ENCODE results near the gene TAGLN.
A peak's percentile ranks its signal among the peaks of the same experiment; 100 is the strongest.

Gene TAGLN

DNA sequence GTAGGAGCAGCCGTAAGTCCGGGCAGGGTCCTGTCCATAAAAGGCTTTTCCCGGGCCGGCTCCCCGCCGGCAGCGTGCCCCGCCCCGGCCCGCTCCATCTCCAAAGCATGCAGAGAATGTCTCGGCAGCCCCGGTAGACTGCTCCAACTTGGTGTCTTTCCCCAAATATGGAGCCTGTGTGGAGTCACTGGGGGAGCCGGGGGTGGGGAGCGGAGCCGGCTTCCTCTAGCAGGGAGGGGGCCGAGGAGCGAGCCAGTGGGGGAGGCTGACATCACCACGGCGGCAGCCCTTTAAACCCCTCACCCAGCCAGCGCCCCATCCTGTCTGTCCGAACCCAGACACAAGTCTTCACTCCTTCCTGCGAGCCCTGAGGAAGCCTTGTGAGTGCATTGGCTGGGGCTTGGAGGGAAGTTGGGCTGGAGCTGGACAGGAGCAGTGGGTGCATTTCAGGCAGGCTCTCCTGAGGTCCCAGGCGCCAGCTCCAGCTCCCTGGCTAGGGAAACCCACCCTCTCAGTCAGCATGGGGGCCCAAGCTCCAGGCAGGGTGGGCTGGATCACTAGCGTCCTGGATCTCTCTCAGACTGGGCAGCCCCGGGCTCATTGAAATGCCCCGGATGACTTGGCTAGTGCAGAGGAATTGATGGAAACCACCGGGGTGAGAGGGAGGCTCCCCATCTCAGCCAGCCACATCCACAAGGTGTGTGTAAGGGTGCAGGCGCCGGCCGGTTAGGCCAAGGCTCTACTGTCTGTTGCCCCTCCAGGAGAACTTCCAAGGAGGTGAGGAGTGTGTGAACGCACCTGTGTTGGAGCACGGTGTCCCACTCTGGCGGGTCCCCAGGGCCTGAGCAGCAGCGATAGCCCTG is at the start of gene TAGLN:
TAGLN (plus strand) TSS at position 318 of the 863 bp plus-strand sequence. CDS start 3,644 bp downstream, outside the sequence.
- DNase-seq = no peak

DNA sequence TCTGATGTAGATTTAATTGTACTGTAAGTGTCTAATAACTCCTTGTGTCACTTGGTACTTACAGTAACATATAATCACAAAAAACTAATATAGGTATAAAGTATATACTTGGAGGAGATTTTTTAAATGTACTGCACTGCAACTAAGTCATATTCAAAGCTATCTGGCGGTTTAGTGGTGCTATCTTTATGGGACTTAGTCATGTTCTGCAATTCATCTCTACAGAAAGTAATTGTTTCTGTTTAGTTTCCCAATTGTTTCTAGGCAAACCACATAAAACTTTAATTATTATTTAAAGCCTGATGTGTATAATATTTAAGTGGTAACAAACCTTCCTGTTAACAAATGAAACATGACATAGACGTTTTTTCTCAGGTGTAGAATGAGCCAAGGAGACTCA is 47.1 kb upstream of the TAGLN start:
- DNase-seq = no peak

DNA sequence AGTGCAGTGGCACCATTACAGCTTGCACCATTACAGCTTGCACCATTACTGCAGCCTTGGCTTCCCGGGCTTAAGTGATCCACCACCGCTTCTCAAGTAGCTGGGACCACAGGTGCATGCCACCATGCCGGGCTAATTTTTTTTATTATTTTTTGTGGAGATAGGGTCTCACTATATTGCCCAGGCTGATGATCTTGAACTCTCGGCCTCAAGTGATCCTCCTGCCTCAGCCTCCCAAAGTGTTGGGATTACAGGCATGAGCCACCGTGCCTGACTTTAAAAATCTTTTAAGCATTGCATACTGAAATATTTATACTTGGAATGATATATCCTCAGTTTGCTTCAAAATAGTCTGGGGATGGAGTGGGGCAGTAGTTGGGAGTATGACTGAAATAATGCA is 44.7 kb upstream of the TAGLN start:
- DNase-seq = no peak

GRCh38 chr11:117157507-117157906 is 41.7 kb upstream of the TAGLN start:
- DNase-seq = no peak

DNA sequence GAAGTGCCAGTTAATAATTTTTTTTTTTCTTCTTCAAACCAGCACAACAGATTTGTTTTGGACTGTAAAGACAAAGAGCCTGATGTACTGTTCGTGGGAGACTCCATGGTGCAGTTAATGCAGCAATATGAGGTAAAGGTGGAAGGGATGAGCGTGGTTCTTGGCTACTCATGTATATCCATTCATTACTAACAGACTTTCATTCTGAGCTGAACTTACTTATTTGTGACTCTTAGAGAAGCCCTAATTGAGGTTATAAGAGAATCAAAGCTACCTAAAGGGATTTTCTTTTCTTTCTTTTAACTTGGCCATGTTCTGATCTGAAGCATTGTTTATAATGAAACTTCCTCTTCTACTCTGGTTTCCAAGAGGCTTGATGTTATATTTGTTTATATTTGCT is 39.3 kb upstream of the TAGLN start:
- no peak for DNase-seq

DNA sequence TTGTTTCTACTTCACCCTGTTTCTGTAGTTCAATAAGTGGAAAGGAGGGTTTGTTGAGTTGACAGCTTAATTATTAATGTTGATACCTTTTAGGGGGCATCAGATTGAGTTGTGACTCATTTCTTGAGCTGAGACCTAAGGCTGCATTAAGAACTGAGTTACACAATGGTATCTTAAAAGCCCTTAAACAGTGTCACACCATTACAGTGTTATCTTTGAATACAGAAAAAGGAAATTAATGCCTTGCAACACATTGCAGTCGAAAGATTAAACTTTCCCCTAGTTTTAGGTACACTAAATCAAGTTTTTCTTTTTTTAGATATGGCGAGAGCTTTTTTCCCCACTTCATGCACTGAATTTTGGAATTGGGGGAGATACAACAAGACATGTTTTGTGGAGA is 38.3 kb upstream of the TAGLN start:
- no peak for DNase-seq

GRCh38 chr11:117166491-117166890 is 32.7 kb upstream of the TAGLN start:
- no peak for DNase-seq

- DNase-seq = no peak
These were observed 29.4 kb upstream of the TAGLN start for GRCh38 chr11:117169736-117170135.

GRCh38 chr11:117170210-117170609 is 29.0 kb upstream of the TAGLN start:
- no peak for DNase-seq

DNA sequence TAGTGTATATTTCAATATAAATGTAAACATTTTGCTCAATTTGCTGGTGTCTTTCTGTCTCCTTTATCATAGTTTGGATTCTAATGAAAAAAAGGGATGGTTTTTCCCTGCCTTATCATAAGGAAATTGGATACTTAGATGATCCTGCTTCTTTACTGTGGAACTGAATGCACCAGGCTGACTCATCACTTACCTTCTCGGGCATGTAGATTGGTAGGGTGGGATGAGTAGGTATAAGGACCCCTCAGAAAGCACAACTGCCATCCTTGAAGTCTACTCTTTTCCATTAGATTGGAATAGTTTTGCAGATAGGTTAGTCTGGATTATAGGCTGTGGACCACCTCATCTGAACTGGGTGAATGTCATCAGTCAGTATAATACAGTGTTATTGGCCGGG is 28.2 kb upstream of the TAGLN start:
- DNase-seq = no peak

GRCh38 chr11:117171404-117172061 is 27.6 kb upstream of the TAGLN start:
- no peak for DNase-seq

GRCh38 chr11:117172724-117173421 is 26.3 kb upstream of the TAGLN start:
- DNase-seq = no peak

- DNase-seq = no peak
These were observed 24.1 kb upstream of the TAGLN start for GRCh38 chr11:117175104-117175503.

DNA sequence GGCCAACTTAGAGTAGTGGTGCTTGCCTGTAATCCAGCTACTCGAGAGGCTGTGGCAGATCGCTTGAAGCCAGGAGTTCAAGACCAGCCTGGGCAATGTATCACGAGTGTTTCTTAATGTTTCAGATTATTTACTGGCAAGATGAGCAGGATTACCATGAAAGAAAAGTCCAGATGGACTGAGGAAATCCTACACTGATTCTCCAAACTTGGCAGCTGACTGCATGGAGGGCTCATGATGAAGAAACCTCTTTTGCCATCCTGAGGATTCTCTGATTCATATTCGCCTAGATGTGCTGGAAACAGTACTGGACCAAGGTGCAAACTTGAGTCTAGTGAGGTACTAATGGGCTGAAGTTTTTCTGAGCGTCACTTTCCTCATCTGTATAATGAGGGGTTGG is 23.4 kb upstream of the TAGLN start:
- no peak for DNase-seq

GRCh38 chr11:117176186-117176585 is 23.0 kb upstream of the TAGLN start:
- DNase-seq = no peak

DNA sequence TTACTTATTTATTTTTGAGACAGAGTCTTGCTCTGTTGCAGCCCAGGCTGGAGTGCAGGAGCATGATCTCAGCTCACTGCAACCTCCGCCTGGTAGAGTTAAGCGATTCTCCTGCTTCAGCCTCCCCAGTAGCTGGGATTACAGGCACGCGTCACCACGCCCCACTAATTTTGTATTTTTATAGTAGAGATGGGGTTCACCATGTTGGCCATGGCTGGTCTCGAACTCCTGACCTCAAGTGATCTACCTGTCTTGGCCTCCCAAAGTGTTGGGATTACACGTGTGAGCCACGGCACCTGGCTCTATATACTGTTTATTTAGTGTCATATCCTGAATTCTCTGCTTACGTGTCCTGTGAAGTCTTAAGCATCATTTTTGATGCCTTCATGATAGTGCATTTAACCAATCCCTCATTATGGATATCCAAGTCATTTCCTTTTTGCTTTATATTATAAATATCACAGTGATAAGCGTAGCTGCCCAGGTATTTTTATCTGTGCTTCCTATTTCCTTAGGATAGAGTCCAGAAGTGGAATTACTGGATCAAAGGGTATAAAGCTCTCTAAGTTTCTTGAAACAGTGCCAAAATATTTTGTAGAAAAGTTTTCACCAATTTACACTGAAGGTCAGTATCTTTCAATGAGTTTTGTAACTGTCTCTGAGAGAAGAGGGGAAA is 21.5 kb upstream of the TAGLN start:
- no peak for DNase-seq

DNA sequence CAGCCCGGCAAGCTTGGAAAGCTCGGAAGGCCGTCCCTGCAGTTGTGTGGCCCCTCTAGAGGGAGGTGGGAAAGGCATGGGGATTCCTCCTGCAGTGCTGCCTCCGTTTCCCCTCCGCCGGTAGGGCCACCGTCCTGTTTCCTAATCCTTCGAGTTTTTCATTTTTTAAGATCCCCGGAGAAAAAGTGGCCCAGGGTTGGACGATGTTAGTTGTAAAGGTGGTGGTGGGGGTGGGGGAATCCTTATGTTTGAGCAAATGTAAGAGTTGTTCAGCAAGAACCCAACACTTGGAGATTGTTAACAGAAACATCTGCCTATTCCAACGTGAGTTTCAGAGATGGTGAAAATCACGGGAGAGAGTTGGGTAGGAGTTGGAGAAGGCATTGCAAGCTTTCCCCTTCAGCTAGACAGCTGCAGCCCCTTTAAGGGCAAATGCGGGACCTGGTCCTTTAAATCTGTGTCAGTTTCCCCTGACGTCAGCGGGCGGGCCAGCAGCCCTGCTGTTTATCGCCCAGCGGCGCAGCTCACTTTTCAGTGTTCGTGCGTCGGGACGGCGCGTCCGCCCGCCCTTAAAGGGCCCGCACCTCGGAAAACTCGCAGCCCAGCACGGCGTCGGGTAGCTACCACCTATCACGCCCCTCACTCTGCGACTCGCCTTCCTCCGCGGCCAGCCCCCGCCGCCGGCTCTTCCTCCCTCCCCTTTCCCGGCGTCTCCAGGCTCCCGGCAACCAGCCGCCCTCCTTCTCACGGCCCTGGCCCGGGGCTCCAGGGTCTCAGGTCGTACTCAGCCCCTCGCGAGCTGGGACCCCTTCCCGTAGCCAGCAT is 20.7 kb upstream of the TAGLN start, which contains the start of gene SIDT2:
SIDT2 (plus strand) TSS at position 534 of the 825 bp plus-strand sequence. CDS start 521 bp downstream, outside the sequence.
- peak; percentile 87 to 90 for DNase-seq

DNA sequence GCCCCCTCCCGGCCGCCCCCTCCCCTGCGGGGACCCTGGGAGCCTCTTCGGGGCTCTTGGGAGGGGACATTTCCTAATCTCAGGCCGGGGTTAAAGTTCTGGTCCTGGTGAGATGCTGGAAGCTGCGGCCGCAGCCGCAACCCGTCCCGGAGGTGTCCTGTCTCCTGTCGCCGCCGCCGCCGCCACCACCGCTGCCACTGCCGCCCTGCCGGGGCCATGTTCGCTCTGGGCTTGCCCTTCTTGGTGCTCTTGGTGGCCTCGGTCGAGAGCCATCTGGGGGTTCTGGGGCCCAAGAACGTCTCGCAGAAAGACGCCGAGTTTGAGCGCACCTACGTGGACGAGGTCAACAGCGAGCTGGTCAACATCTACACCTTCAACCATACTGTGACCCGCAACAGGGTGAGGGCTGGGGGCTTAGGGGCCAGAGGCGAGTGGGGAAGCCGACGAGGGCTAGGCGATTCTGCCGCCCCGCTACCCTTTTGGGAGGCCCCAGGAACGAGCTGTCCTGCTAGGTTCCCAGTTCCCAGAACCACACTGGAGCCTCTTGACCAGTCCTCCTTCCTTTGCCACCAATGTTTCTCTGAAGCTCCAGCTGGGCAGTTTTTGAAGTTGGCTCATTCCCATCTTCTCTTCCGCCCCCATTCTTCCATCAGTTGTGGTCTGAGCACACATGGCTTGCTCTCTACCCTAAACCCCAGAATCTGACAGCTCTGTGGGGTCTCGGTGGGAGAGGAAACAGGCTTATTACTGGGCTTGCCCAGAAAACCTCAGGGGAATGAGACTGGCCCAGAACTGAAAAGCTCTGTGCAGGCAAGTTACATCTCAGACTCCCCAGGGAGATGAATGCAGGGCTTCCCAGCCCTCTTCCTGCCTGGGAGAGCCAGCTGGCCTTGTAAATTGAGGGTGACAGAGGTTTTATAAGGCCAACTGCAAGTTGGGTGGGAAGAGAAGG is 19.8 kb upstream of the TAGLN start:
- peak; percentile 27 to 59 for DNase-seq

DNA sequence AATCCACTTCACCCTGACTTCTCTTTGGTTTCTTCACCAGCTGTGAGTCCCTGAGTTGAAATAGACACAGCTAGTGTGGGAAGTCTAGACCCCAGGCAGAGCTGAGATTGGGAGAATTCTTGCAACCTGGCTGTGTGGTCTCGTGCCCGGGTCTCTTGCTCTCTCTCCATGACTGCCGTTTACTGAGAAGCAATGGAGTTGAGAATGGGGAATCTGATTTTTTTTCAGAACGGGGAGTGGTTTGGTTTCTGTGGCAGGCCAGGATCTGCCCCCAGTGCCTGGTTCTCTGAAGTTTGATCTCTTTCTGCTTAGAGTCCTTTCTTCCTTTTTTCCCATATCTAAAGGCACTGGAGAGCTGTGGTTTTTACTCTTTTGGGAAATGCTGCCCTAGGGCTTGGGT is 19.1 kb upstream of the TAGLN start:
- DNase-seq = no peak

- peak; percentile 70 to 71 for DNase-seq
These were observed 18.2 kb upstream of the TAGLN start for GRCh38 chr11:117180661-117181585.
